Peyer's patch (tissue), 4 donors: ENCODE data around the gene RGL1. TPM values are rescaled to one million over a fixed set of nuclear protein-coding genes. Genes with fewer than 3 reads are reported as not detected.

Experiments used
- DNase-seq, 3 donors: peaks; one replicate each; pipeline ENCODE4 v3.0.0-alpha.2; 2017 to 2019
- H3K27ac ChIP-seq, 4 donors: fragments of 200-600 bp; sonication (generic); one replicate each; pipeline ENCODE4 v1.5.1; 2016 to 2019
- H3K27me3 ChIP-seq, 2 donors: fragments of 200-600 bp; sonication (generic); one replicate each; pipeline ENCODE4 v1.5.1; 2019
- H3K36me3 ChIP-seq, 3 donors: fragments of 200-600 bp; sonication (generic); one replicate each; pipeline ENCODE4 v1.5.1; 2016 to 2019
- H3K4me1 ChIP-seq, 4 donors: fragments of 200-600 bp; sonication (generic); one replicate each; pipeline ENCODE4 v1.5.1; 2016 to 2019
- H3K4me3 ChIP-seq, 4 donors: fragments of 200-600 bp; sonication (generic); 1 replicate in 3 of 4; 2 replicates in 1 of 4; pipeline ENCODE4 v1.5.1; 2016 to 2019; ENCODE audit warnings: mild to moderate bottlenecking in 1 of 4
- H3K9me3 ChIP-seq, 4 donors: fragments of 200-600 bp; sonication (generic); one replicate each; pipeline ENCODE4 v1.5.1; 2016 to 2019; ENCODE audit warnings: mild to moderate bottlenecking in 1 of 4
- CTCF ChIP-seq, 6 experiments: fragments of 450-650 bp in 4 of 6; fragments of 200-600 bp in 2 of 6; sonication (generic) in 1 of 6; IDR thresholded peaks; one replicate each; pipeline ENCODE4 v1.5.1; 2017 to 2019; ENCODE audit warnings: antibody characterized with exemption in 6 of 6, mild to moderate bottlenecking in 3 of 6, moderate library complexity in 1 of 6
- POLR2A ChIP-seq, 2 donors: fragments of 450-650 bp; IDR thresholded peaks; one replicate each; pipeline ENCODE4 v1.5.1; 2017; ENCODE audit warnings: antibody characterized with exemption in 2 of 2, mild to moderate bottlenecking in 2 of 2, moderate library complexity in 2 of 2
- total RNA-seq, 4 donors: library from RNA; depleted of rRNA; stranded (reverse); fragments of >200 nt; gene quantifications; one replicate each; pipeline ENCODE4 v1.1.0, GENCODE V29; 2016

Gene RGL1
- total RNA-seq, 4 donors from 2014 or later: 8.9 to 32.2 (median 13.2) TPM

DNA sequence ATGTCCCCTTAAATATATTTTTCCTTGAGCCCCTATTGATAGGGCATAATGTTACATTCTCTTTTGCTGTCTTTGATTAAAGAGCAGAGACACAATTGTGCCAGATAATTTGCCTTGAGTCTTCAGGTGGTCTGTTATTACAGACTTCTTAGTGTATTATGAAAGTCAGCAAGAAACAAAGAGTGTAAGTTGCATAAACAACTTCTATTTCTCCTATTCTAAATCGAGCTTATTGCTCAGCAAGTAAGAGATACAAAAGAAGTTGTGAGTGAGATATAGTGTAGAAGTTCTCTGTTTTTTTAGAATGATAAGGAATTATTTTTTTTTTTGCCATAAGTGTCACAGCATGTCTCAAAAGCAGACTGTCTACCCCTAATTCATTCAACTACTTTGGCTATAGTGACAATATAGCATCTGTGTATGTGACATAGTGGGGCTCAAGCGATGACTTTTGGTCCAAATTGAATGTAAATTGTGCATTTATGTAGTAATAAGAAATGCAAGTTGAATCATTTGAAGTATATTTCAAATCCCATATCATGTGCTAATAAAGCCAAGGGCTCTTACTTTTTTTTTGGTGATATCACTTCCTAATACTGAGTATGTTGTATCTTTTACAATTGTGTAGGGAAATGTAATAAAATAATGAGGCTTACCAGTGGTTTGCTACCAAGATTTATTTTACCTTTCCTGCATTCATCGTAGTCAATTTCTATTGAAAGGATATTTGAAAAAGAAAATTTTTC is 81.3 kb downstream of the RGL1 start:
- DNase-seq: no peak
- no peak overlapping the region for H3K27ac ChIP-seq
- H3K9me3 ChIP-seq: no peaks in the 10 kb centered on the region
- peaks cover 0 to 7% (median 0%) of the 10 kb centered on the region in 3 donors for H3K36me3 ChIP-seq
- H3K27me3 ChIP-seq: no peaks in the 10 kb centered on the region
- peaks cover 0 to 10% (median 0%) of the 10 kb centered on the region in 4 donors for H3K4me1 ChIP-seq
- H3K4me3 ChIP-seq: no peak overlapping the region
- TF ChIP-seq POLR2A (IDR thresholded peaks at IDR 0.05) (no peak), CTCF (IDR thresholded peaks at IDR 0.05) (no peak)

- TF ChIP-seq CTCF (IDR thresholded peaks at IDR 0.05) (no peak), POLR2A (IDR thresholded peaks at IDR 0.05) (no peak)
- DNase-seq: no peak
- Histone ChIP-seq H3K27me3 (no peaks in the 10 kb centered on the region), H3K4me3 (no peak overlapping the region), H3K27ac (no peak overlapping the region), H3K36me3 (peaks cover 0 to 7% (median 0%) of the 10 kb centered on the region in 3 donors), H3K4me1 (peaks cover 0 to 4% (median 0%) of the 10 kb centered on the region in 4 donors), H3K9me3 (no peaks in the 10 kb centered on the region)
Measured at GRCh38 chr1:183886853-183887252, 81.9 kb downstream of the RGL1 start.

GRCh38 chr1:183887826-183888819 is 83.2 kb downstream of the RGL1 start:
- H3K4me3 ChIP-seq: no peak overlapping the region
- H3K4me1 ChIP-seq: no peaks in the 10 kb centered on the region
- peaks cover 0 to 7% (median 0%) of the 10 kb centered on the region in 3 donors for H3K36me3 ChIP-seq
- TF ChIP-seq CTCF (IDR thresholded peaks at IDR 0.05): no peak
- no peak for DNase-seq
- H3K27me3 ChIP-seq: no peaks in the 10 kb centered on the region
- no peak overlapping the region for H3K27ac ChIP-seq
- H3K9me3 ChIP-seq: no peaks in the 10 kb centered on the region

GRCh38 chr1:183889095-183889494 is 84.2 kb downstream of the RGL1 start:
- Histone ChIP-seq H3K27ac (no peak overlapping the region), H3K27me3 (no peaks in the 10 kb centered on the region), H3K4me1 (no peaks in the 10 kb centered on the region), H3K36me3 (peaks cover 0 to 7% (median 0%) of the 10 kb centered on the region in 3 donors), H3K4me3 (no peak overlapping the region), H3K9me3 (no peaks in the 10 kb centered on the region)
- TF ChIP-seq POLR2A (IDR thresholded peaks at IDR 0.05) (no peak), CTCF (IDR thresholded peaks at IDR 0.05) (no peak)
- DNase-seq: no peak

DNA sequence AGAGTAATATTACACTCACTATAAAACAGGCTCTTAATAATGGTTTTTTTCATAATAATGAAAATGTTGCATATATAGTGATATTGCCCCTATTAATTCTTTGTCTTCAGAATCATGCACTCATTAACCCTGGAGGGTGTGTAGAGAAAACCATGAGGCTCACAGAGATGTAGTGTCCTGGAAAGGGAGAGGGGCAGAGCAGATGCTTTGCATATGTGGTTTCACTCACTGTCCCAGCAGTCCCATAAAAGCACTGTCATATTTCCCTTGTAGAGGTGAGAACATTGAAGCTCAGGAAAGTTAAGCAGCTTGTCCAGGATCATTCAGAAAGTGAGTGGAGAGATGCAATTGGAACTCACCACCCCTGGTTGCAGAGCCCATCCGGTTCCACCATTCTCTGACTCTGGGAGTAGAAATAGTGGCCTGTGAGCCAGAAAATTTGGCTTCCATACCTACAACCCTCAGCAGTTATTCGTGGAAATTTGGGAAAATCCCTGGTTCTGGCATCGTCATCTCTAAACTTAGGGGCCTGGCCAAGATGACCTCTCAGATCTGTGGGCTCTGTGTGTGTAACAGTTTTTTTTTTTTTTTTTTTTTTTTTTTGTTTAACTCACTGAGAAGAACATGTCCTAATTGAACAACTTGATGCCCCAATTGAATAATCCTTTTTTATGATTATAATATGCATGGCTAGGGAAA is 86.4 kb downstream of the RGL1 start:
- Histone ChIP-seq H3K27me3 (no peaks in the 10 kb centered on the region), H3K27ac (no peak overlapping the region), H3K9me3 (no peaks in the 10 kb centered on the region), H3K36me3 (peaks cover 0 to 14% (median 0%) of the 10 kb centered on the region in 3 donors), H3K4me1 (no peaks in the 10 kb centered on the region), H3K4me3 (no peak overlapping the region)
- TF ChIP-seq CTCF (IDR thresholded peaks at IDR 0.05) (no peak), POLR2A (IDR thresholded peaks at IDR 0.05) (no peak)
- DNase-seq: no peak
